Activated CD4-positive, alpha-beta T cell treated with anti-CD3 and anti-CD28 coated beads for 36 hours (primary cell): ENCODE data around the gene KRAS. TPM values are rescaled to one million over a fixed set of nuclear protein-coding genes. Genes with fewer than 3 reads are reported as not detected.
A peak's percentile ranks its signal among the peaks of the same experiment; 100 is the strongest.
"Not testable (repeated sequence)": the region's sequence is repeated elsewhere in the genome, so short reads cannot be mapped to it uniquely, and the experiment has no call there.

Source experiments
- ATAC-seq: fragments of 200-7000 bp; cut with Tn5 transposase; one replicate; pipeline ENCODE4 v1.10.0; 2021; ENCODE audit warnings: mild to moderate bottlenecking, moderate library complexity
- CTCF ChIA-PET: fragments of 350-600 bp; sonication (Branson Sonifier 250); formaldehyde crosslinking; loops from one replicate; lab custom pipeline; 2021; ENCODE audit warnings: antibody characterized with exemption; lab: Charles Lee
- POLR2A ChIA-PET: fragments of 350-600 bp; sonication (Branson Sonifier 250); formaldehyde crosslinking; loops from one replicate; lab custom pipeline; 2021; ENCODE audit warnings: antibody characterized with exemption, inconsistent platforms; lab: Charles Lee
- DNase-seq: peaks from one replicate; pipeline ENCODE4 v3.0.0-alpha.2; 2020
- H3K27ac Mint-ChIP-seq: one replicate; pipeline ENCODE4 v1.8.0; 2021; ENCODE audit warnings: mixed read lengths
- H3K27me3 Mint-ChIP-seq: one replicate; pipeline ENCODE4 v1.8.0; 2021; ENCODE audit warnings: mixed read lengths
- H3K36me3 Mint-ChIP-seq: one replicate; pipeline ENCODE4 v1.8.0; 2021; ENCODE audit warnings: low read depth, mixed read lengths
- H3K4me1 Mint-ChIP-seq: one replicate; pipeline ENCODE4 v1.8.0; 2021; ENCODE audit warnings: mixed read lengths
- H3K4me3 Mint-ChIP-seq: one replicate; pipeline ENCODE4 v1.8.0; 2021; ENCODE audit warnings: mild to moderate bottlenecking, moderate library complexity, mixed read lengths
- H3K9me3 Mint-ChIP-seq: one replicate; pipeline ENCODE4 v1.8.0; 2021; ENCODE audit warnings: low read depth, mixed read lengths
- intact Hi-C, 2 experiments: fragments of 100-400 bp; cut with DNase I in 1 of 2; cut with micrococcal nuclease in 1 of 2; formaldehyde crosslinking; loops; one replicate each; pipeline versions ENCODE4 v1.14.2 to v1.15.1; 2022 to 2024; cut with DNase I, micrococcal nuclease
- total RNA-seq, 2 experiments: library from RNA; stranded (reverse); gene quantifications; one replicate each; pipeline ENCODE4 v1.2.3, GENCODE V29; 2021

KRAS gene
- 10 to 100 TPM; 11.3 to 15.4 TPM for total RNA-seq

- peaks cover 3% of the 10 kb centered on the region for H3K27me3 Mint-ChIP-seq
- intact Hi-C loops = loop anchor here (1.0 to 5.0 kb wide), 9 partner anchors 10 to 198 kb away; partner anchors contain the start of genes DNAI7 (in 2 of the 2) and ETFRF1 (in 2 of the 2)
- peak; percentile 87 for ATAC-seq
- CTCF ChIA-PET = interaction anchor here (0.6 to 2.7 kb wide), 6 partner anchors 10 to 1281 kb away, joined by 3 to 12 read pairs (median 4); no protein-coding TSS in a partner anchor
- peaks cover 4% of the 10 kb centered on the region for H3K9me3 Mint-ChIP-seq
- peaks cover 6% of the 10 kb centered on the region for H3K36me3 Mint-ChIP-seq
- DNase-seq = peak; percentile 95
- H3K4me3 Mint-ChIP-seq = peak within 1 kb of the TSS; percentile 83
- peak within 1 kb of the TSS; percentile 89 for H3K27ac Mint-ChIP-seq
- POLR2A ChIA-PET = interaction anchor here (0.6 to 1.0 kb wide), 4 partner anchors 10 to 137 kb away, joined by 3 to 7 read pairs (median 5); partner anchors contain the start of genes DNAI7 and ETFRF1
- peaks cover 34% of the 10 kb centered on the region for H3K4me1 Mint-ChIP-seq
Observed at GRCh38 chr12:25250744-25251730, at the start of gene KRAS. Gene KRAS (minus strand): TSS chr12:25250929.

GRCh38 chr12:25296381-25296780 is 45.7 kb upstream of the KRAS start:
- ChIA-PET POLR2A (no interaction called here), CTCF (no interaction called here)
- Mint-ChIP-seq H3K36me3 (no peaks in the 10 kb centered on the region), H3K4me3 (no peak overlapping the region), H3K27ac (no peak overlapping the region), H3K27me3 (peaks cover 2% of the 10 kb centered on the region), H3K4me1 (peaks cover 9% of the 10 kb centered on the region), H3K9me3 (no peaks in the 10 kb centered on the region)
- intact Hi-C loops = no loop called here
- DNase-seq = no peak
- no peak for ATAC-seq

GRCh38 chr12:25295361-25295760 is 44.6 kb upstream of the KRAS start:
- Mint-ChIP-seq H3K4me3 (no peak overlapping the region), H3K36me3 (no peaks in the 10 kb centered on the region), H3K9me3 (no peaks in the 10 kb centered on the region), H3K27me3 (peaks cover 2% of the 10 kb centered on the region), H3K27ac (no peak overlapping the region), H3K4me1 (peaks cover 9% of the 10 kb centered on the region)
- no peak for ATAC-seq
- intact Hi-C loops = no loop called here
- no peak for DNase-seq
- POLR2A ChIA-PET = no interaction called here
- CTCF ChIA-PET = interaction anchor here (0.8 kb wide), 1 partner anchor 12 kb away, joined by 3 read pairs; no protein-coding TSS in a partner anchor

GRCh38 chr12:25293653-25294052 is 42.9 kb upstream of the KRAS start:
- Mint-ChIP-seq H3K4me3 (no peak overlapping the region), H3K36me3 (no peaks in the 10 kb centered on the region), H3K9me3 (peaks cover 6% of the 10 kb centered on the region), H3K27ac (no peak overlapping the region), H3K4me1 (peaks cover 9% of the 10 kb centered on the region), H3K27me3 (peaks cover 2% of the 10 kb centered on the region)
- CTCF ChIA-PET = interaction anchor here (1.3 kb wide), 1 partner anchor 52 kb away, joined by 5 read pairs; no protein-coding TSS in a partner anchor
- no peak for DNase-seq
- ATAC-seq = no peak
- POLR2A ChIA-PET = no interaction called here
- intact Hi-C loops = no loop called here

GRCh38 chr12:25292810-25293221 is 42.1 kb upstream of the KRAS start:
- H3K36me3 Mint-ChIP-seq, ATAC-seq, H3K9me3 Mint-ChIP-seq, H3K4me3 Mint-ChIP-seq, H3K4me1 Mint-ChIP-seq, intact Hi-C loops, DNase-seq, POLR2A ChIA-PET, H3K27me3 Mint-ChIP-seq, H3K27ac Mint-ChIP-seq: not testable (repeated sequence)
- CTCF ChIA-PET = interaction anchor here (1.1 kb wide), 1 partner anchor 95 kb away, joined by 4 read pairs; no protein-coding TSS in a partner anchor

- ATAC-seq (no peak), DNase-seq (no peak)
- Mint-ChIP-seq H3K27ac (no peak overlapping the region), H3K36me3 (no peaks in the 10 kb centered on the region), H3K4me3 (no peak overlapping the region), H3K4me1 (peaks cover 15% of the 10 kb centered on the region), H3K9me3 (peaks cover 6% of the 10 kb centered on the region), H3K27me3 (peaks cover 2% of the 10 kb centered on the region)
- CTCF ChIA-PET = no interaction called here
- POLR2A ChIA-PET = no interaction called here
- intact Hi-C loops = no loop called here
Observed at GRCh38 chr12:25287610-25288009, 36.9 kb upstream of the KRAS start.

- DNase-seq (no peak), ATAC-seq (no peak)
- H3K4me3 Mint-ChIP-seq = no peak overlapping the region
- peaks cover 6% of the 10 kb centered on the region for H3K9me3 Mint-ChIP-seq
- POLR2A ChIA-PET = no interaction called here
- no peak overlapping the region for H3K27ac Mint-ChIP-seq
- no peaks in the 10 kb centered on the region for H3K27me3 Mint-ChIP-seq
- no peaks in the 10 kb centered on the region for H3K36me3 Mint-ChIP-seq
- peaks cover 17% of the 10 kb centered on the region for H3K4me1 Mint-ChIP-seq
- intact Hi-C loops = no loop called here
- CTCF ChIA-PET = no interaction called here
Observed at GRCh38 chr12:25286837-25287236, 36.1 kb upstream of the KRAS start.

- Mint-ChIP-seq H3K4me1 (peaks cover 41% of the 10 kb centered on the region), H3K27me3 (no peaks in the 10 kb centered on the region), H3K9me3 (no peaks in the 10 kb centered on the region), H3K27ac (no peak overlapping the region), H3K36me3 (no peaks in the 10 kb centered on the region), H3K4me3 (no peak overlapping the region)
- ChIA-PET CTCF (interaction anchor here (1.2 kb wide), 1 partner anchor 11 kb away, joined by 3 read pairs; no protein-coding TSS in a partner anchor), POLR2A (no interaction called here)
- DNase-seq (no peak), ATAC-seq (no peak)
- intact Hi-C loops = loop anchor here in 1 of 2 experiments (5.0 kb wide), 1 partner anchor 38 kb away; no protein-coding TSS in a partner anchor
Observed at GRCh38 chr12:25284024-25284423, 33.3 kb upstream of the KRAS start.

GRCh38 chr12:25283006-25283405 is 32.3 kb upstream of the KRAS start:
- Mint-ChIP-seq H3K9me3 (no peaks in the 10 kb centered on the region), H3K4me1 (peaks cover 41% of the 10 kb centered on the region), H3K36me3 (no peaks in the 10 kb centered on the region), H3K27ac (peak overlapping the region; percentile 15), H3K4me3 (no peak overlapping the region), H3K27me3 (no peaks in the 10 kb centered on the region)
- no peak for DNase-seq
- no peak for ATAC-seq
- ChIA-PET POLR2A (no interaction called here), CTCF (interaction anchor here (1.2 kb wide), 1 partner anchor 12 kb away, joined by 3 read pairs; no protein-coding TSS in a partner anchor)
- intact Hi-C loops = loop anchor here in 1 of 2 experiments (5.0 kb wide), 1 partner anchor 39 kb away; no protein-coding TSS in a partner anchor

- intact Hi-C loops = loop anchor here in 1 of 2 experiments (5.0 kb wide), 1 partner anchor 42 kb away; no protein-coding TSS in a partner anchor
- H3K27ac Mint-ChIP-seq = no peak overlapping the region
- H3K4me3 Mint-ChIP-seq = no peak overlapping the region
- ChIA-PET CTCF (interaction anchor here (0.7 kb wide), 1 partner anchor 12 kb away, joined by 3 read pairs; no protein-coding TSS in a partner anchor), POLR2A (no interaction called here)
- ATAC-seq = no peak
- peaks cover 50% of the 10 kb centered on the region for H3K4me1 Mint-ChIP-seq
- no peaks in the 10 kb centered on the region for H3K9me3 Mint-ChIP-seq
- H3K36me3 Mint-ChIP-seq = no peaks in the 10 kb centered on the region
- H3K27me3 Mint-ChIP-seq = no peaks in the 10 kb centered on the region
- DNase-seq = no peak
Observed at GRCh38 chr12:25280082-25280481, 29.4 kb upstream of the KRAS start.

- ATAC-seq (no peak), DNase-seq (no peak)
- ChIA-PET POLR2A (no interaction called here), CTCF (interaction anchor here (1.4 kb wide), 1 partner anchor 109 kb away, joined by 6 read pairs; no protein-coding TSS in a partner anchor)
- Mint-ChIP-seq H3K9me3 (no peaks in the 10 kb centered on the region), H3K27ac (no peak overlapping the region), H3K4me1 (peaks cover 44% of the 10 kb centered on the region), H3K4me3 (no peak overlapping the region), H3K27me3 (no peaks in the 10 kb centered on the region), H3K36me3 (no peaks in the 10 kb centered on the region)
- intact Hi-C loops = no loop called here
Observed at GRCh38 chr12:25278269-25278668, 27.5 kb upstream of the KRAS start.
